Activated T-helper 17 cell treated with anti-CD3 and anti-CD28 coated beads, Interleukin-2, amount 50 U/mL, for 72 hours (primary cell): ENCODE data around the gene NRN1L. TPM values are rescaled to one million over a fixed set of nuclear protein-coding genes. Genes with fewer than 3 reads are reported as not detected.

ENCODE experiments used
- ATAC-seq: fragments of 150-1000 bp; cut with Tn5 transposase; replicated peaks from 2 replicates; pipeline ENCODE4 v1.10.0; 2021; ENCODE audit warnings: mild to moderate bottlenecking, moderate library complexity
- H3K27ac Mint-ChIP-seq: one replicate; pipeline ENCODE4 v1.8.0; 2022; ENCODE audit warnings: mixed read lengths
- H3K27me3 Mint-ChIP-seq: one replicate; pipeline ENCODE4 v1.8.0; 2022; ENCODE audit warnings: mixed read lengths
- H3K36me3 Mint-ChIP-seq: one replicate; pipeline ENCODE4 v1.8.0; 2022; ENCODE audit warnings: low read depth, mild to moderate bottlenecking, mixed read lengths
- H3K4me1 Mint-ChIP-seq: one replicate; pipeline ENCODE4 v1.8.0; 2022; ENCODE audit warnings: mixed read lengths
- H3K4me3 Mint-ChIP-seq: one replicate; pipeline ENCODE4 v1.8.0; 2022; ENCODE audit warnings: mild to moderate bottlenecking, mixed read lengths
- H3K9me3 Mint-ChIP-seq: one replicate; pipeline ENCODE4 v1.8.0; 2022; ENCODE audit warnings: mixed read lengths
- total RNA-seq, 2 donors: library from RNA; stranded (reverse); gene quantifications; one replicate each; pipeline ENCODE4 v1.2.3, GENCODE V29; 2022

The NRN1L gene
- total RNA-seq, 2 donors from 2014 or later: 1.2 TPM; not detected in 1

DNA sequence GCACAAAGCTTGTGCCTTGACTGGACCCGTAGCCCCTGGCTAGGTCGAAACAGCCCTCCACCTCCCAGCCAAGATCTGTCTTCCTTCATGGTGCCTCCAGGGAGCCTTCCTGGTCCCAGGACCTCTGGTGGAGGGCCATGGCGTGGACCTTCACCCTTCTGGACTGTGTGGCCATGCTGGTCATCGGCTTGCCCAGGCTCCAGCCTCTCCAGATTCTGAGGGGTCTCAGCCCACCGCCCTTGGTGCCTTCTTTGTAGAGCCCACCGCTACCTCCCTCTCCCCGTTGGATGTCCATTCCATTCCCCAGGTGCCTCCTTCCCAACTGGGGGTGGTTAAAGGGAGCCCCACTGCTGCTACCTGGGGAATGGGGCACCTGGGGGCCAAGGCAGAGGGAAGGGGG, 43.5 kb downstream of the NRN1L start:
- Mint-ChIP-seq H3K9me3 (no peaks in the 10 kb centered on the region), H3K4me1 (no peaks in the 10 kb centered on the region), H3K36me3 (peaks cover 41% of the 10 kb centered on the region), H3K27me3 (no peaks in the 10 kb centered on the region), H3K4me3 (no peak overlapping the region), H3K27ac (peak overlapping the region; percentile 53)
- ATAC-seq: no peak

DNA sequence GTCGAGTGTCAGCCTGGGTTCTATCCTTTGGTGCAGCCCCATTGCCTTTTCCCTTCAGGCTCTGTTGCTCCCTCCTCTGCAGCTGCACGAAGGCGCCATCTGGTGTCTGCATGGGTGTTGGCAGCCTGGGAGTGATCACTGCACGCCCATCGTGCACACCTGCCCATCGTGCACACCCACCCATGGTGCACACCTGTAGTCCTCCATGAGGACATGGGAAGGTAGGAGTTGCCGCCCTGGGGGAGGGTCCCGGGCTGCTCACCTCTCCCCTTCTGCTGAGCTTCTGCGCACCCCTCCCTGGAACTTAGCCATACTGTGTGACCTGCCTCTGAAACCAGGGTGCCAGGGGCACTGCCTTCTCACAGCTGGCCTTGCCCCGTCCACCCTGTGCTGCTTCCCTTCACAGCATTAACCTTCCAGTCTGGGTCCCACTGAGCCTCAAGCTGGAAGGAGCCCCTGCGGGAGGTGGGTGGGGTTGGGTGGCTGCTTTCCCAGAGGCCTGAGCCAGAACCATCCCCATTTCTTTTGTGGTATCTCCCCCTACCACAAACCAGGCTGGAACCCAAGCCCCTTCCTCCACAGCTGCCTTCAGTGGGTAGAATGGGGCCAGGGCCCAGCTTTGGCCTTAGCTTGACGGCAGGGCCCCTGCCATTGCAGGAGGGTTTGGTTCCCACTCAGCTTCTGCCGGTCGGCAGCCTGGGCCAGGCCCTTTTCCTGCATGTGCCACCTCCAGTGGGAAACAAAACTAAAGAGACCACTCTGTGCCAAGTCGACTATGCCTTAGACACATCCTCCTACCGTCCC, 44.1 kb downstream of the NRN1L start:
- H3K27me3 Mint-ChIP-seq: no peaks in the 10 kb centered on the region
- H3K36me3 Mint-ChIP-seq: peaks cover 47% of the 10 kb centered on the region
- ATAC-seq: peak; percentile 82
- peak overlapping the region; percentile 53 for H3K27ac Mint-ChIP-seq
- no peaks in the 10 kb centered on the region for H3K9me3 Mint-ChIP-seq
- H3K4me3 Mint-ChIP-seq: no peak overlapping the region
- no peaks in the 10 kb centered on the region for H3K4me1 Mint-ChIP-seq

GRCh38 chr16:67930191-67930590, 45.5 kb downstream of the NRN1L start:
- H3K27me3 Mint-ChIP-seq: no peaks in the 10 kb centered on the region
- peaks cover 4% of the 10 kb centered on the region for H3K4me1 Mint-ChIP-seq
- no peak overlapping the region for H3K27ac Mint-ChIP-seq
- ATAC-seq: no peak
- H3K4me3 Mint-ChIP-seq: no peak overlapping the region
- peaks cover 62% of the 10 kb centered on the region for H3K36me3 Mint-ChIP-seq
- no peaks in the 10 kb centered on the region for H3K9me3 Mint-ChIP-seq

- ATAC-seq: no peak
- Mint-ChIP-seq H3K4me1 (peaks cover 6% of the 10 kb centered on the region), H3K36me3 (peaks cover 67% of the 10 kb centered on the region), H3K27me3 (no peaks in the 10 kb centered on the region), H3K27ac (no peak overlapping the region), H3K9me3 (no peaks in the 10 kb centered on the region), H3K4me3 (no peak overlapping the region)
These were observed 46.1 kb downstream of the NRN1L start for GRCh38 chr16:67930678-67931211.

DNA sequence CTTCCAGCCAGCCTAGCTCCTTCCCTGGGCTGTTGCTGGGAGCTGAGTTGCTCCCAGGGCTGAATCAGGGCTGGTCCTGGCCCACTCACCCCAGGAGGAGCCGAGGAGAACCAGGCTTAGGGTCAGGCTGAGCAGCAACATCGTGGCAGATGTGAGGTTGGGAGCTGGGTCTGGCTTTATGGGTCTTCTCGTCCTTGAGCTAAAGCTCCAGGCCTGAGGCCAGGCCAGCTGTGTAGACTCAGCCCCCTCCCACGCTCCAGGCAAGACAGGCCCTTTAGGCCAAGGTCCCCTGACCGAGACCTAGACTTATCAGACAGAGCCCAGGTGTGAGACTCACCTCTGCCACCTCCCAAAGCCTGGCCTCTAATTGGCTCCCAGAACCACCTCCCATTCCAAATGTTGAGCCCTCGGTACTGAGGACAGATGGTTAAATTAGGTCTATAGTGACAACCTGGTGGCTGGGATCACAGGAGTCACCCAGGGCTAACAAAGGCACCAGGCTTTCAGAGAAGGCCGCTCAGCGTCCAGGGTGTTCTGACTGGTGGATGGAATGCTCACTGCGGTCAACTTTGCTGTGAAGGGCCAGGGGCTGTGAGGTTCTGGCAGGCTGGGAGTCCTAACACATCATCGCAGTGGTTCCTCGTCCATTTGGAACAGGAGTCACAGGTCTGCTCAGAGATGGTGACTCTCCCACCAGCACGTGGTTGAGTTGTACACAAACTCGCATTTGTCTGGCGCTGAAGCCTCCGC, 47.2 kb downstream of the NRN1L start, which contains the start of gene CTRL:
CTRL (minus strand) TSS at position 151 of the 750 bp plus-strand sequence; CDS start at position 141, 10 bp downstream.
- ATAC-seq: no peak
- H3K36me3 Mint-ChIP-seq: peaks cover 79% of the 10 kb centered on the region
- H3K27ac Mint-ChIP-seq: no peak within 1 kb of the TSS
- no peaks in the 10 kb centered on the region for H3K27me3 Mint-ChIP-seq
- peaks cover 6% of the 10 kb centered on the region for H3K4me1 Mint-ChIP-seq
- H3K9me3 Mint-ChIP-seq: no peaks in the 10 kb centered on the region
- no peak within 1 kb of the TSS for H3K4me3 Mint-ChIP-seq

DNA sequence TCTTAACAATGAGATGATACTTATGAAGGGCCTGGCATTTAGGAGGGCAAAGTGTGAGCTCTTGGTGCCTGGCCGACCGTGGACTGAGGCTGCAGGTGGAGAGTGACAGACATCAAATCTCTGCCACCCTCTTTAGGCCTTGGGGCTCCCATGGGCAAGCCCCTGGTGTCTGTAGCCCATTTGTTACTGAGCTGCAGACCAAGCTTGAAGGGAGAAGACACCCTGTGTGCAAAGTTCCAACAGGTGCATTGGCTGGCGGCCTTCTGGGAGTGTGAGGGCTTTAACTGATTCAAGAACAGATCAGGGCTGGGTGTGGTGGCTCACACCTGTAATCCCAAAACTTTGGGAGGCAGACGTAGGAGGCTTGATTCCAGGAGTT, 47.8 kb downstream of the NRN1L start:
- Mint-ChIP-seq H3K4me1 (peaks cover 11% of the 10 kb centered on the region), H3K4me3 (no peak overlapping the region), H3K27me3 (no peaks in the 10 kb centered on the region), H3K27ac (no peak overlapping the region), H3K36me3 (peaks cover 83% of the 10 kb centered on the region), H3K9me3 (no peaks in the 10 kb centered on the region)
- ATAC-seq: no peak

DNA sequence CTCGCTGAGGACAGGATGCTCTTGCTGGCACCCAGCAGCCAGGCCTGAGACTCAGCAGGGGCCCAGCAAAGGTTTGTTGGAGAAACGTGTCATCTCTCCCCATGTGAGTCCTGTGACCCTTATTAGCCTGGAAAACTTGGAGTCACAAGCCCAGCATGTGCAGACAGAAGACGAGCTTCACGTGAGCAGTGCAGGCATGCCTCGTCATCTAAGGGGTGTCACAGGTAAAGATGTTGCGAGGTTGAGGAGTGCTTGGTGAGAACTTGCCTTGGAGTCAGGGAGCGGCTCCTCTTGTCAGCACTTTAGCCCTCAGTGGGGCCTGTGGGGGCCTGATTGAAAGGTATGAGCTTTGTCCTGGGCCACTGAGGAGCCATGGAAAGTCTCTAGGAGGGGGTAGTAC, 49.1 kb downstream of the NRN1L start:
- ATAC-seq: no peak
- no peaks in the 10 kb centered on the region for H3K9me3 Mint-ChIP-seq
- peaks cover 11% of the 10 kb centered on the region for H3K4me1 Mint-ChIP-seq
- peaks cover 74% of the 10 kb centered on the region for H3K36me3 Mint-ChIP-seq
- H3K27ac Mint-ChIP-seq: peak overlapping the region; percentile 75
- peak overlapping the region; percentile 81 for H3K4me3 Mint-ChIP-seq
- H3K27me3 Mint-ChIP-seq: no peaks in the 10 kb centered on the region

DNA sequence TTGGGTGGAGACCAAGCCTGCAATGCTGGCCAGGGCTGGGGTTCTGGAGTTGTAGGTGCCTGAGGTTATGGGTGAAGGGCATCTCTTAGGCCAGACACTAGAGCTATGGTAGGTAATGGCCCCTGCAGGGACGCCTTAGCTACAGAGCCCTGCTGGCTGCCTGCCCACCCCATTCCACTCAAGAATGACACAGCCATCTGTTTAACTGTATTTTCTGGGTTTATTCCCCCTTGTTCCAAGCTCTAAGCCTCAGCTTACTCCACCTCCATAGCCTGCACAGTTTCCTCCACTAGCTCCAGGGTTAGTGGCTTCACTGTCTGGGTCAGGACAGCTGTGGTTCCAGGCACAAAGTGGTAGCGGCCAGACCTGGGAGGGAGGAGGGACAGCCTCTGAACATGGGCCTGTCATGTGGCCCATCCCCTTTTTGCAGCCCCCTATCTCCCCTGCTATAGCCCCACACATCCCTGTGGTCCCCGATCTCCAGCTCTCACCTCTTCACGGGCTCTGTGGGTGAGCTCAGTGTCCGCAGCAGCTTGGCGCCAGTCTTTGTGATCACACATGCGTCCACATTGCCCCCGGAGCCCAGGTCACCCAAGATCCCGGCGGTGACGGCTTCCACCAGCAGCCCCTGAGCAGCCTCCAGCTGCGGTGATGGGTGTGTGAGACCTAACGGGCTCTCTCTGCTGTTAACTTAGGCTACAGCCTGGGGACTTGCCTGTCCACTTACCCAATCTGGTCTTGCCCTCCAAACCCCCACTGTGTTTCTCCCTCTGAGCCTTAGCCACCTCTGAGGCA, 49.8 kb downstream of the NRN1L start:
- H3K27me3 Mint-ChIP-seq: no peaks in the 10 kb centered on the region
- H3K27ac Mint-ChIP-seq: peak overlapping the region; percentile 99
- no peaks in the 10 kb centered on the region for H3K9me3 Mint-ChIP-seq
- peak overlapping the region; percentile 81 for H3K4me3 Mint-ChIP-seq
- ATAC-seq: no peak
- H3K4me1 Mint-ChIP-seq: peaks cover 11% of the 10 kb centered on the region
- peaks cover 78% of the 10 kb centered on the region for H3K36me3 Mint-ChIP-seq

DNA sequence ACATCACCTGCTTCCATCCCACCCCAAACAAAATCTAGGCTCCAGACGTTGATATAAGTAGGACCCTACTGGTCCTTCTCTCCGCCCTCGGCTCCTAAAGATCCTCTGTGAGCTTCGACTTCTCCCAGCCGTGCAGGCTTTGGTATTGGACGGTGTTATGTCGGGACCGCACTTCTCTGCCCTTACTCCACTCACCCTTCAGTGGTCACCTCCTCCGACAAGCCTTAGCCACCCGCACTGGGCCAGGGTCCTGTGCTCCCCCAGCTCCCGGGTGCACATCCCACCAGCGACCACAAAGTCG, 50.4 kb downstream of the NRN1L start:
- Mint-ChIP-seq H3K9me3 (no peaks in the 10 kb centered on the region), H3K36me3 (peaks cover 73% of the 10 kb centered on the region), H3K27me3 (no peaks in the 10 kb centered on the region), H3K4me3 (peak overlapping the region; percentile 81), H3K4me1 (peaks cover 15% of the 10 kb centered on the region), H3K27ac (peak overlapping the region; percentile 99)
- no peak for ATAC-seq

DNA sequence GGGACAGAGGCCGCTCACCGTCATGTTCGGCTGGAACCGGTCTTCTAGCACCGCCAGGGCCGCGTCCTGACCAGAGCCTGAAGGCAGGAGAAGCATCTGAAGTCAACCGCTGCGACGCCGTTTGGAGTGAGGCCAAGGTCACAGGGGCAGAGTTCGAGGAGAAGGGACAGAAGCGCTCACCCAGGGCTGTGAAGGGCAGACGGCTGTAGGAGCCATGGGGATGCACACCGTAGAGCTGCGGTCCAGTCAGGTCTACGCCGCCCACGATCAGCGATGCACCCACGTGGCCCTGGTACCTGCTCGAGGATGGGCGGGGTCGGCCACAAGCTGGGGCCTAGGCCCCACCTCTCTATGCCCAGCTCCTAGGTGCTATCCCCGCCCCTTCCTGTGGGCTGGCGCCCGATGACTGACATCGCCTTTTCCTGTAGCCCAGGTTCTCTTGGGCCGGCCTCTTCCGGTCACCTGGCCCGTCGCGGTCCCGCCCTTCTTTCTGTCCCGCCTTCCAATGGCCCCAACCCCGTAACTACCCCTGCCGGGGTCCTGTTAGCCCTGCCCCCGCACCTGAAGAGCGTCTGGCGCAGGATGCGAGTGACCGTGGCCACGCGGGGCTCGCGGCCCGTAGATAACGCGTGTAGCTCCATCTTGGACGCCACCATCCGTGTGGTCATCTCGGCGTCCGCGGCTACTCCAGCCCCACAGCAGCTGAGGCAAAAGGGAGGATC, 50.9 kb downstream of the NRN1L start:
- H3K36me3 Mint-ChIP-seq: peaks cover 67% of the 10 kb centered on the region
- ATAC-seq: peak; percentile 96
- H3K4me1 Mint-ChIP-seq: peaks cover 18% of the 10 kb centered on the region
- peak overlapping the region; percentile 81 for H3K4me3 Mint-ChIP-seq
- H3K27ac Mint-ChIP-seq: peak overlapping the region; percentile 99
- H3K27me3 Mint-ChIP-seq: no peaks in the 10 kb centered on the region
- no peaks in the 10 kb centered on the region for H3K9me3 Mint-ChIP-seq

Other genes with a start within 250 kb of the NRN1L start
- 100 to 1,000 TPM; 134 to 169 TPM for gene CARMIL2, start 239.7 kb upstream of the NRN1L start, total RNA-seq
- 10 to 100 TPM; 37.5 to 63.4 TPM for gene ACD, start 224.6 kb upstream of the NRN1L start, total RNA-seq
- 10 to 100 TPM; 10.7 to 16.5 TPM for gene PARD6A, start 223.9 kb upstream of the NRN1L start, total RNA-seq
- 1 to 10 TPM; 9.1 to 9.4 TPM for gene ENKD1, start 218.1 kb upstream of the NRN1L start, total RNA-seq
- 1 to 10 TPM; 1.5 to 1.8 TPM for gene C16orf86, start 218.1 kb upstream of the NRN1L start, total RNA-seq
- gene GFOD2, start 165.6 kb upstream of the NRN1L start, total RNA-seq: 10 to 100 TPM; 13.8 to 20.9 TPM
- gene RANBP10, start 78.3 kb upstream of the NRN1L start, total RNA-seq: 10 to 100 TPM; 18.4 to 21.0 TPM
- under 1 TPM in 1 of 2 donors, not detected in 1; 0.26 TPM for gene TSNAXIP1, start 78.0 kb upstream of the NRN1L start, total RNA-seq
- 10 to 100 TPM; 29.9 to 51.6 TPM for gene THAP11, start 42.6 kb upstream of the NRN1L start, total RNA-seq
- 100 to 1,000 TPM in 1 of 2 donors, 10 to 100 TPM in 1; 82.9 to 175 TPM for gene NUTF2, start 38.0 kb upstream of the NRN1L start, total RNA-seq
- gene CENPT, start 37.2 kb upstream of the NRN1L start, total RNA-seq: 10 to 100 TPM; 61.4 to 64.2 TPM
- gene EDC4, start 11.8 kb upstream of the NRN1L start, total RNA-seq: 100 to 1,000 TPM; 101 to 137 TPM
- gene PSKH1, start 8.4 kb downstream of the NRN1L start, total RNA-seq: 10 to 100 TPM in 1 of 2 donors, 1 to 10 TPM in 1; 7.5 to 11.8 TPM
- 1 to 10 TPM; 4.0 to 6.1 TPM for gene CTRL, start 47.0 kb downstream of the NRN1L start, total RNA-seq
- 100 to 1,000 TPM; 201 to 217 TPM for gene PSMB10, start 52.0 kb downstream of the NRN1L start, total RNA-seq
- 10 to 100 TPM; 15.0 to 19.1 TPM for gene LCAT, start 59.2 kb downstream of the NRN1L start, total RNA-seq
- gene SLC12A4, start 83.8 kb downstream of the NRN1L start, total RNA-seq: 10 to 100 TPM; 34.6 to 47.0 TPM
- under 1 TPM in 1 of 2 donors, not detected in 1; 0.19 TPM for gene DPEP3, start 95.6 kb downstream of the NRN1L start, total RNA-seq
- 1 to 10 TPM; 2.8 to 7.3 TPM for gene DPEP2, start 114.6 kb downstream of the NRN1L start, total RNA-seq
- not detected for gene DPEP2NB, start 131.0 kb downstream of the NRN1L start, total RNA-seq
- gene DDX28, start 138.3 kb downstream of the NRN1L start, total RNA-seq: 10 to 100 TPM in 1 of 2 donors, 1 to 10 TPM in 1; 7.2 to 18.7 TPM
- 10 to 100 TPM; 24.6 to 35.0 TPM for gene DUS2, start 138.4 kb downstream of the NRN1L start, total RNA-seq
- gene NFATC3, start 200.5 kb downstream of the NRN1L start, total RNA-seq: 10 to 100 TPM; 71.1 to 78.1 TPM